Esophagus muscularis mucosa (tissue), 4 donors: Measurements from ENCODE around the gene SLC19A3.

Source experiments
- EP300 ChIP-seq: sonication (generic); formaldehyde crosslinking; IDR thresholded peaks from one replicate; pipeline ENCODE4 v1.6.1; 2017; ENCODE audit warnings: antibody characterized with exemption
- POLR2A ChIP-seq: fragments of 450-650 bp; IDR thresholded peaks from one replicate; pipeline ENCODE4 v1.6.1; 2017; ENCODE audit warnings: antibody characterized with exemption, moderate library complexity, mild to moderate bottlenecking, low read depth
- TF ChIP-seq, protein P1 (sequence below), 3 experiments: fragments of 200-600 bp in 2 of 3; fragments of 450-650 bp in 1 of 3; sonication (generic) in 2 of 3; IDR thresholded peaks; one replicate each; pipeline ENCODE4 v1.5.1; 2017 to 2019; ENCODE audit warnings: antibody characterized with exemption in 3 of 3, mild to moderate bottlenecking in 2 of 3, moderate library complexity in 1 of 3

DNA sequence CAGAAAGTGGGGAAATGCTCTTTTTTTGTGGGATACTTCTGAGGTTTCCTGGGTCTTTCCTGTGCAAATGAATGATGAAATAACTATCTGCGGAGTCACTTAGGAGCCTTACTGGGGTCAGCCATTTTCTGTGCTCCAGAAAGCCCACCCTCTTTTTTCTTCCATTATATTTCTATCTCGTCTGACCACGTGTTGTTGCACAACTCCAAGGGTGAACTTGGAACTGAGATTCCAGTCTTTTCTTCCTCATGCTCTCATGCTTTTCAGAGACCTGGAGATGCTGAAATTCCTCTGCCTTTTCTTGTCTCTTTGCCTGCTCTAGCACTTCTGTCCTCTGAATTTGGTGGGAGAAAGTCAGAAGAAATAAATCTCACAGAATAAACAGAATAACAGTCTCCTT is 56.0 kb downstream of the SLC19A3 start:
- TF ChIP-seq, protein P1, sequence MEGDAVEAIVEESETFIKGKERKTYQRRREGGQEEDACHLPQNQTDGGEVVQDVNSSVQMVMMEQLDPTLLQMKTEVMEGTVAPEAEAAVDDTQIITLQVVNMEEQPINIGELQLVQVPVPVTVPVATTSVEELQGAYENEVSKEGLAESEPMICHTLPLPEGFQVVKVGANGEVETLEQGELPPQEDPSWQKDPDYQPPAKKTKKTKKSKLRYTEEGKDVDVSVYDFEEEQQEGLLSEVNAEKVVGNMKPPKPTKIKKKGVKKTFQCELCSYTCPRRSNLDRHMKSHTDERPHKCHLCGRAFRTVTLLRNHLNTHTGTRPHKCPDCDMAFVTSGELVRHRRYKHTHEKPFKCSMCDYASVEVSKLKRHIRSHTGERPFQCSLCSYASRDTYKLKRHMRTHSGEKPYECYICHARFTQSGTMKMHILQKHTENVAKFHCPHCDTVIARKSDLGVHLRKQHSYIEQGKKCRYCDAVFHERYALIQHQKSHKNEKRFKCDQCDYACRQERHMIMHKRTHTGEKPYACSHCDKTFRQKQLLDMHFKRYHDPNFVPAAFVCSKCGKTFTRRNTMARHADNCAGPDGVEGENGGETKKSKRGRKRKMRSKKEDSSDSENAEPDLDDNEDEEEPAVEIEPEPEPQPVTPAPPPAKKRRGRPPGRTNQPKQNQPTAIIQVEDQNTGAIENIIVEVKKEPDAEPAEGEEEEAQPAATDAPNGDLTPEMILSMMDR (IDR thresholded peaks at IDR 0.05), result no peak
- TF ChIP-seq POLR2A (no peak), EP300 (no peak)
